ENCODE measurements around the gene SLC38A6. TPM values are rescaled to one million over a fixed set of nuclear protein-coding genes. Genes with fewer than 3 reads are reported as not detected.

The SLC38A6 gene
- polyA plus RNA-seq, 2 donors: 3.2 to 5.9 TPM

DNA sequence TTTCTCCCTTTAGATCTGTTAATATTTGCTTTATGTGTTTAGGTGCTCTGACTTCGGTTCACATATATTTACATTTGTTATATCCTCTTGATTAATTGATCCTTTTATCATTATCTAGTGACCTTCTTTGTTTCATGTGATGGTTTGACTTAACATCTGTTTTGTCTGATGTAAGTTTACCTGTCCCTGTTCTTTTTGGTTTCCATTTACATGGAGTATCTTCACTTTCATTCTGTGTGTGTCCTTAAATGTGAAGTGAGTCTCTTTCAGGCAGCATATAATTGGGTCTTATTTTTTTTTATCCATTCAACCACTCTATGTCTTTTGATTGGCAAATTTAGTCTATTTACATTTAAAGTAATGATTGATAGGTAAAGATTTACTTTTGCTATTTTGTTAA, 24.4 kb upstream of the SLC38A6 start:
- H3K36me3 ChIP-seq (ENCODE audit: control insufficient read depth in 2 of 2, insufficient read depth in 2 of 2, low read length in 1 of 2): no peaks in the 10 kb centered on the region
- WGBS, 2 donors: 72 to 85% methylated on average over 1 of the region's 1 CpG
- peaks cover 0 to 4% of the 10 kb centered on the region in 2 donors for H3K9me3 ChIP-seq (ENCODE audit: control insufficient read depth in 2 of 2, insufficient read depth in 1 of 2, low read depth in 1 of 2, low read length in 1 of 2)
- H3K4me1 ChIP-seq (ENCODE audit: control insufficient read depth in 2 of 2, insufficient read depth in 2 of 2, low read length in 1 of 2): no peaks in the 10 kb centered on the region
- H3K27ac ChIP-seq (ENCODE audit: low read depth in 2 of 2, low read length in 1 of 2): no peak overlapping the region
- H3K27me3 ChIP-seq (ENCODE audit: control insufficient read depth in 1 of 2, insufficient read depth in 2 of 2, low read length in 2 of 2): no peaks in the 10 kb centered on the region
- H3K4me3 ChIP-seq (ENCODE audit: low read depth in 1 of 2, low read length in 2 of 2): no peak overlapping the region

GRCh38 chr14:60958146-60958545, 22.9 kb upstream of the SLC38A6 start:
- H3K4me1 ChIP-seq (ENCODE audit: control insufficient read depth in 2 of 2, insufficient read depth in 2 of 2, low read length in 1 of 2): no peaks in the 10 kb centered on the region
- no peak overlapping the region for H3K4me3 ChIP-seq (ENCODE audit: low read depth in 1 of 2, low read length in 2 of 2)
- peaks cover 0 to 4% of the 10 kb centered on the region in 2 donors for H3K9me3 ChIP-seq (ENCODE audit: control insufficient read depth in 2 of 2, insufficient read depth in 1 of 2, low read depth in 1 of 2, low read length in 1 of 2)
- no peaks in the 10 kb centered on the region for H3K27me3 ChIP-seq (ENCODE audit: control insufficient read depth in 1 of 2, insufficient read depth in 2 of 2, low read length in 2 of 2)
- H3K27ac ChIP-seq (ENCODE audit: low read depth in 2 of 2, low read length in 1 of 2): no peak overlapping the region
- H3K36me3 ChIP-seq (ENCODE audit: control insufficient read depth in 2 of 2, insufficient read depth in 2 of 2, low read length in 1 of 2): no peaks in the 10 kb centered on the region

DNA sequence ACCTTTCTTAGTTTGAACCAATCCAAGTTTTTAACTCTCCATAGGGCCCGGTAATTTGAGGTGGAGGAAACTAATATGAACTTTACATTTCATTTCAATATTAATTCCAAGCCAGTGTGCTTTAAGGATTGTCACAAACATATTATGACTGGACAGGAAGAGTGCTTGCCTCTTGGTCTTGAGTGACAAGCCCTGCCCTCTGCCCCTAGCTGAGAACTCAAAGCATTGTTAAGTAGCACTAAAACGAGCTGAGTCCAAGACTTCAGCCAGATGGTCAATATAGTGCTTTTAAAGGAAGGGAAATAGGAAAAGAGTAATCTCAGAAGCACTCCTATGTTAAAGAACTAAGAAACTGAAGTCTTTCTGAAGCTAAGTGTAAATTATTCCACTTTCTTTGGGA, 17.3 kb upstream of the SLC38A6 start:
- 61 to 68% methylated on average over 2 of the region's 2 CpGs for WGBS, 2 donors
- no peaks in the 10 kb centered on the region for H3K4me1 ChIP-seq (ENCODE audit: control insufficient read depth in 2 of 2, insufficient read depth in 2 of 2, low read length in 1 of 2)
- H3K36me3 ChIP-seq (ENCODE audit: control insufficient read depth in 2 of 2, insufficient read depth in 2 of 2, low read length in 1 of 2): no peaks in the 10 kb centered on the region
- no peak overlapping the region for H3K4me3 ChIP-seq (ENCODE audit: low read depth in 1 of 2, low read length in 2 of 2)
- no peaks in the 10 kb centered on the region for H3K27me3 ChIP-seq (ENCODE audit: control insufficient read depth in 1 of 2, insufficient read depth in 2 of 2, low read length in 2 of 2)
- no peak overlapping the region for H3K27ac ChIP-seq (ENCODE audit: low read depth in 2 of 2, low read length in 1 of 2)
- H3K9me3 ChIP-seq (ENCODE audit: control insufficient read depth in 2 of 2, insufficient read depth in 1 of 2, low read depth in 1 of 2, low read length in 1 of 2): peaks cover 0 to 4% of the 10 kb centered on the region in 2 donors

DNA sequence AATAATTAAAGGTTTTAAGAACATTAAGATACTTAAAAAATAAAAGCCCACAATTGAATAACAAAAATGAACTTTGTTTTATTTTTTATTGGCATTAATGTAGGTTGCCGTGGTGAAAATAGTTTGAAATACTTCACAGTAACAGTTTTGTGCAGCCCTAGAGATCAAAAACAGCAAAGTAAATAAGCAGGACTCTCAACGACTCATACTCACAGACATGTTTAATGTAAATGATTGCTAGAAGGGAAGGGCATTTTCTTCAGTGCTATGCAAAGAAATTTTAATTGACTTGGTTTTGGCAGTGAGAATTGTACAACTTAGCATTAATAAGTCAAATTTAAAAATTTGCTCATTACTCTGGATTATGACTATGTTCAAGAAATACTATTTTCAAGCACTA, 16.1 kb upstream of the SLC38A6 start:
- Histone ChIP-seq H3K27me3 (ENCODE audit: control insufficient read depth in 1 of 2, insufficient read depth in 2 of 2, low read length in 2 of 2) (no peaks in the 10 kb centered on the region), H3K4me3 (ENCODE audit: low read depth in 1 of 2, low read length in 2 of 2) (no peak overlapping the region), H3K9me3 (ENCODE audit: control insufficient read depth in 2 of 2, insufficient read depth in 1 of 2, low read depth in 1 of 2, low read length in 1 of 2) (no peaks in the 10 kb centered on the region), H3K4me1 (ENCODE audit: control insufficient read depth in 2 of 2, insufficient read depth in 2 of 2, low read length in 1 of 2) (no peaks in the 10 kb centered on the region), H3K36me3 (ENCODE audit: control insufficient read depth in 2 of 2, insufficient read depth in 2 of 2, low read length in 1 of 2) (no peaks in the 10 kb centered on the region), H3K27ac (ENCODE audit: low read depth in 2 of 2, low read length in 1 of 2) (no peak overlapping the region)
- WGBS, 2 donors: 44 to 48% methylated on average over 2 of the region's 2 CpGs

DNA sequence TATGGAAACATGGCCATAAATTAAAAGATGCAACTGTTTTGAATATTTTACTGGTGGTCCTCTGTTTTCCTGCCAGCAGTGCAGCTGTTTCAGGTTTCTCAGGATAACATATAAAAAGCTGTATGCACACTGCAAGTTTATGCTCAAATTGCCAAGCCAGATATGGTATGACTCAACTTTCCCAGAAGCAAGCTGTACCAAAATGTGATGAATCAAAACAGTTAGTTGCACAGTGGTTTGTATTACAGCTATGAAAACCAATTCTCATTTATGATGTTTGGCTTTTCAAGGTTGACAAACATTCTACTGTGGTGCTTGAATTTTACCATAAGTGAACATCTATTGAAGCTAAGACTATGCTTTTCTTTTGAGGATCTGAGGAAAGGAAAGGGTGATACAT, 15.6 kb upstream of the SLC38A6 start:
- Histone ChIP-seq H3K9me3 (ENCODE audit: control insufficient read depth in 2 of 2, insufficient read depth in 1 of 2, low read depth in 1 of 2, low read length in 1 of 2) (no peaks in the 10 kb centered on the region), H3K27ac (ENCODE audit: low read depth in 2 of 2, low read length in 1 of 2) (no peak overlapping the region), H3K4me3 (ENCODE audit: low read depth in 1 of 2, low read length in 2 of 2) (no peak overlapping the region), H3K36me3 (ENCODE audit: control insufficient read depth in 2 of 2, insufficient read depth in 2 of 2, low read length in 1 of 2) (no peaks in the 10 kb centered on the region), H3K4me1 (ENCODE audit: control insufficient read depth in 2 of 2, insufficient read depth in 2 of 2, low read length in 1 of 2) (no peaks in the 10 kb centered on the region), H3K27me3 (ENCODE audit: control insufficient read depth in 1 of 2, insufficient read depth in 2 of 2, low read length in 2 of 2) (no peaks in the 10 kb centered on the region)

GRCh38 chr14:60968099-60968498, 12.9 kb upstream of the SLC38A6 start:
- no peaks in the 10 kb centered on the region for H3K4me1 ChIP-seq (ENCODE audit: control insufficient read depth in 2 of 2, insufficient read depth in 2 of 2, low read length in 1 of 2)
- WGBS, 2 donors: 93 to 94% methylated on average over 1 of the region's 1 CpG
- H3K27me3 ChIP-seq (ENCODE audit: control insufficient read depth in 1 of 2, insufficient read depth in 2 of 2, low read length in 2 of 2): no peaks in the 10 kb centered on the region
- peaks cover 0 to 2% of the 10 kb centered on the region in 2 donors for H3K36me3 ChIP-seq (ENCODE audit: control insufficient read depth in 2 of 2, insufficient read depth in 2 of 2, low read length in 1 of 2)
- H3K4me3 ChIP-seq (ENCODE audit: low read depth in 1 of 2, low read length in 2 of 2): no peak overlapping the region
- H3K9me3 ChIP-seq (ENCODE audit: control insufficient read depth in 2 of 2, insufficient read depth in 1 of 2, low read depth in 1 of 2, low read length in 1 of 2): no peaks in the 10 kb centered on the region
- no peak overlapping the region for H3K27ac ChIP-seq (ENCODE audit: low read depth in 2 of 2, low read length in 1 of 2)

DNA sequence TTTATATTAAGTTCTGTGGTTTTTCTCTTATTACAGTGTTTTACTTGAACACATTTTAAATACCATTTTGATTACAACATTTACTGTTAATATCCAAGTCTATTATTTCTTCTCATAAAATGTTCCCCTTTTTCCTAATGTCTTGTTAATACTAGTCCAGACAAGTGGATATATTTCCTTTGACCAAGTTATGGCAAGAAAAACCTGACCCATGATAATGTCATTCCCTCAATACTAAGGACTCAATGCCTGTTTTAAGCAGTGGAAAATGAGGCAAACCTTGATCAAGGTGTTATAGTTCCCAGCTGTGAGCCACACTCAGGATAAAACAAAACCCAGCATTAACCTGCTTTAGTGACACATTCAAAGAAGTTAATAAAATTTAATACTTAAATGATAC, 12.4 kb upstream of the SLC38A6 start:
- Histone ChIP-seq H3K36me3 (ENCODE audit: control insufficient read depth in 2 of 2, insufficient read depth in 2 of 2, low read length in 1 of 2) (peaks cover 0 to 2% of the 10 kb centered on the region in 2 donors), H3K9me3 (ENCODE audit: control insufficient read depth in 2 of 2, insufficient read depth in 1 of 2, low read depth in 1 of 2, low read length in 1 of 2) (no peaks in the 10 kb centered on the region), H3K4me3 (ENCODE audit: low read depth in 1 of 2, low read length in 2 of 2) (no peak overlapping the region), H3K27ac (ENCODE audit: low read depth in 2 of 2, low read length in 1 of 2) (no peak overlapping the region), H3K27me3 (ENCODE audit: control insufficient read depth in 1 of 2, insufficient read depth in 2 of 2, low read length in 2 of 2) (no peaks in the 10 kb centered on the region), H3K4me1 (ENCODE audit: control insufficient read depth in 2 of 2, insufficient read depth in 2 of 2, low read length in 1 of 2) (no peaks in the 10 kb centered on the region)

- H3K36me3 ChIP-seq (ENCODE audit: control insufficient read depth in 2 of 2, insufficient read depth in 2 of 2, low read length in 1 of 2): peaks cover 0 to 2% of the 10 kb centered on the region in 2 donors
- H3K9me3 ChIP-seq (ENCODE audit: control insufficient read depth in 2 of 2, insufficient read depth in 1 of 2, low read depth in 1 of 2, low read length in 1 of 2): no peaks in the 10 kb centered on the region
- no peaks in the 10 kb centered on the region for H3K27me3 ChIP-seq (ENCODE audit: control insufficient read depth in 1 of 2, insufficient read depth in 2 of 2, low read length in 2 of 2)
- no peak overlapping the region for H3K4me3 ChIP-seq (ENCODE audit: low read depth in 1 of 2, low read length in 2 of 2)
- no peaks in the 10 kb centered on the region for H3K4me1 ChIP-seq (ENCODE audit: control insufficient read depth in 2 of 2, insufficient read depth in 2 of 2, low read length in 1 of 2)
- H3K27ac ChIP-seq (ENCODE audit: low read depth in 2 of 2, low read length in 1 of 2): no peak overlapping the region
- 88 to 89% methylated on average over 2 of the region's 2 CpGs for WGBS, 2 donors
Observed at GRCh38 chr14:60970146-60970545, 10.9 kb upstream of the SLC38A6 start.

DNA sequence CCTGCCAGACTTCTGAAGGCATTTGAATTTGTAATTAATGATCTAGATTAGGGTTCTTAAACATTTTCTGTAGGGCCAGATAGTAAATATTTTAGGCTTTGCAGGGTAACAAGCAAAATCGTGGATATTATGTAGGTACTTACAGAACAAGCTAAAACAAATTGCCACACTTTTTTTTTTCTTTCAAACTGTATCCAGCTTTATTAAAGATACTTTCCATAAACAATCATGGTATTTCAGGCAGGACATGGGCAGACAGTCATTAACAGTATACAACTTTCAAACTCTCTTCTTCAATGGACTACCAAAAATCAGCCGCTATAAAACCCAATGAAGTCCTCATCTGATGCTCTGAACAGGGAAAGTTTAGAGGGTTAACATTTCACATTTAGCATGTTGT, 9.8 kb upstream of the SLC38A6 start:
- no peak overlapping the region for H3K4me3 ChIP-seq (ENCODE audit: low read depth in 1 of 2, low read length in 2 of 2)
- no peaks in the 10 kb centered on the region for H3K27me3 ChIP-seq (ENCODE audit: control insufficient read depth in 1 of 2, insufficient read depth in 2 of 2, low read length in 2 of 2)
- no peak overlapping the region for H3K27ac ChIP-seq (ENCODE audit: low read depth in 2 of 2, low read length in 1 of 2)
- WGBS, 2 donors: 22 to 27% methylated on average over 2 of the region's 2 CpGs
- H3K9me3 ChIP-seq (ENCODE audit: control insufficient read depth in 2 of 2, insufficient read depth in 1 of 2, low read depth in 1 of 2, low read length in 1 of 2): no peaks in the 10 kb centered on the region
- H3K36me3 ChIP-seq (ENCODE audit: control insufficient read depth in 2 of 2, insufficient read depth in 2 of 2, low read length in 1 of 2): peaks cover 0 to 2% of the 10 kb centered on the region in 2 donors
- H3K4me1 ChIP-seq (ENCODE audit: control insufficient read depth in 2 of 2, insufficient read depth in 2 of 2, low read length in 1 of 2): no peaks in the 10 kb centered on the region

GRCh38 chr14:60972295-60972694, 8.8 kb upstream of the SLC38A6 start:
- WGBS, 2 donors: 96 to 97% methylated on average over 15 of the region's 15 CpGs
- no peak overlapping the region for H3K4me3 ChIP-seq (ENCODE audit: low read depth in 1 of 2, low read length in 2 of 2)
- H3K36me3 ChIP-seq (ENCODE audit: control insufficient read depth in 2 of 2, insufficient read depth in 2 of 2, low read length in 1 of 2): peaks cover 0 to 2% of the 10 kb centered on the region in 2 donors

More at GRCh38 chr14:60972295-60972694, 8.8 kb upstream of the SLC38A6 start:
- Histone ChIP-seq H3K27ac (ENCODE audit: low read depth in 2 of 2, low read length in 1 of 2) (no peak overlapping the region), H3K27me3 (ENCODE audit: control insufficient read depth in 1 of 2, insufficient read depth in 2 of 2, low read length in 2 of 2) (no peaks in the 10 kb centered on the region), H3K9me3 (ENCODE audit: control insufficient read depth in 2 of 2, insufficient read depth in 1 of 2, low read depth in 1 of 2, low read length in 1 of 2) (no peaks in the 10 kb centered on the region), H3K4me1 (ENCODE audit: control insufficient read depth in 2 of 2, insufficient read depth in 2 of 2, low read length in 1 of 2) (no peaks in the 10 kb centered on the region)

Measured in esophagus (tissue), 2 donors.